ENCODE data around the gene GPRASP1. TPM values are rescaled to one million over a fixed set of nuclear protein-coding genes. Genes with fewer than 3 reads are reported as not detected.
"Not testable (repeated sequence)": the region's sequence is repeated elsewhere in the genome, so short reads cannot be mapped to it uniquely, and the experiment has no call there.

Gene GPRASP1, protein sequence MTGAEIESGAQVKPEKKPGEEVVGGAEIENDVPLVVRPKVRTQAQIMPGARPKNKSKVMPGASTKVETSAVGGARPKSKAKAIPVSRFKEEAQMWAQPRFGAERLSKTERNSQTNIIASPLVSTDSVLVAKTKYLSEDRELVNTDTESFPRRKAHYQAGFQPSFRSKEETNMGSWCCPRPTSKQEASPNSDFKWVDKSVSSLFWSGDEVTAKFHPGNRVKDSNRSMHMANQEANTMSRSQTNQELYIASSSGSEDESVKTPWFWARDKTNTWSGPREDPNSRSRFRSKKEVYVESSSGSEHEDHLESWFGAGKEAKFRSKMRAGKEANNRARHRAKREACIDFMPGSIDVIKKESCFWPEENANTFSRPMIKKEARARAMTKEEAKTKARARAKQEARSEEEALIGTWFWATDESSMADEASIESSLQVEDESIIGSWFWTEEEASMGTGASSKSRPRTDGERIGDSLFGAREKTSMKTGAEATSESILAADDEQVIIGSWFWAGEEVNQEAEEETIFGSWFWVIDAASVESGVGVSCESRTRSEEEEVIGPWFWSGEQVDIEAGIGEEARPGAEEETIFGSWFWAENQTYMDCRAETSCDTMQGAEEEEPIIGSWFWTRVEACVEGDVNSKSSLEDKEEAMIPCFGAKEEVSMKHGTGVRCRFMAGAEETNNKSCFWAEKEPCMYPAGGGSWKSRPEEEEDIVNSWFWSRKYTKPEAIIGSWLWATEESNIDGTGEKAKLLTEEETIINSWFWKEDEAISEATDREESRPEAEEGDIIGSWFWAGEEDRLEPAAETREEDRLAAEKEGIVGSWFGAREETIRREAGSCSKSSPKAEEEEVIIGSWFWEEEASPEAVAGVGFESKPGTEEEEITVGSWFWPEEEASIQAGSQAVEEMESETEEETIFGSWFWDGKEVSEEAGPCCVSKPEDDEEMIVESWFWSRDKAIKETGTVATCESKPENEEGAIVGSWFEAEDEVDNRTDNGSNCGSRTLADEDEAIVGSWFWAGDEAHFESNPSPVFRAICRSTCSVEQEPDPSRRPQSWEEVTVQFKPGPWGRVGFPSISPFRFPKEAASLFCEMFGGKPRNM (N-terminal part only)
- 1 to 10 TPM in 1 of 2 experiments, under 1 TPM in 1; 0.97 to 1.3 TPM for total RNA-seq

DNA sequence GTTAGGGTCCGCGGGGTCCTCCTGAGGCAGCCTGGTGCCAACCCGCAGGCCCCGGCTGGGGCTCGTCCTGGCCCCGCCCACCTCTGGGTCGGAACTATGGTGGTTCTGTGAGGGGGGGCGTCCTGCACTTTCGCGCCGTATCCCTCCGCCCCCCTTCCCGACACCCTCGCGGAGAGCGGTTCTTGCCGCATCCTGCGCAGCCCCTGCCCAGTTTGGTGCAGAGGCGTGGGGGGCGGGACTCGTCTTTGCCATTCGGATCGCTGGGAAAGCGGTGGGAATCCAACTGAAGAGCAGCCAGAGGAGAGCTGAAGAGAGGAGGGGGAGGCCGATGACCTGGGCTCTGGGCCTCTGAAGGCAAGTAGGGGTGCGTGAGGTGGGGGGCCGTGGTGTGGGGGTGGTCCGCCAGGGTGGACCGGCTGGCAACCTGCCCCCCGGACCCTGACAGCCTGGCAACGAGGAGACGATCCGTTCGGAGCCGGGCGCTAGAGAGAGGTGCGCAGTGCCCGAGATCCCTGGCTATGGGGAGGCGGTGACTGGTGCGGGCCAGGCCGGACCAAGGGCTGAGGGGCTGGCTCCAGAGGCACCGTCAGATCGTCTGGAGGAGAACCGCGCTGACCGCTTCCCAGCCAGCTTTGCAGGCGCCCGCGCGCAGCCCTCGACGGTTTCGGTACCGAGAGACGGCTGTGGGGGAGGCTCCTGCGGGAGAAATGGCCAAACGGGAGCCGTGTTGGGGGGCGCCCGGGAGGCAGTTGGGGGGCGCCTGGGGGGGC, at the start of gene GPRASP1:
Gene GPRASP1, plus strand, starts transcription at position 242 of the 770 bp plus-strand sequence. CDS start 2,431 bp downstream, outside the sequence.
- CTCF ChIA-PET = no interaction called here

GRCh38 chrX:102604327-102604726, 47.0 kb upstream of the GPRASP1 start:
- ChIA-PET CTCF (no interaction called here), POLR2A (no interaction called here)

More for the DNA sequence above, at the start of gene GPRASP1:
- POLR2A ChIA-PET = interaction anchor here (0.6 kb wide), 1 partner anchor 97 kb away, joined by 5 read pairs; no protein-coding TSS in a partner anchor

GRCh38 chrX:102606115-102606514, 45.2 kb upstream of the GPRASP1 start:
- ChIA-PET CTCF (no interaction called here), POLR2A (no interaction called here)

- ChIA-PET POLR2A (no interaction called here), CTCF (no interaction called here)
Observed at GRCh38 chrX:102610905-102611304, 40.4 kb upstream of the GPRASP1 start.

DNA sequence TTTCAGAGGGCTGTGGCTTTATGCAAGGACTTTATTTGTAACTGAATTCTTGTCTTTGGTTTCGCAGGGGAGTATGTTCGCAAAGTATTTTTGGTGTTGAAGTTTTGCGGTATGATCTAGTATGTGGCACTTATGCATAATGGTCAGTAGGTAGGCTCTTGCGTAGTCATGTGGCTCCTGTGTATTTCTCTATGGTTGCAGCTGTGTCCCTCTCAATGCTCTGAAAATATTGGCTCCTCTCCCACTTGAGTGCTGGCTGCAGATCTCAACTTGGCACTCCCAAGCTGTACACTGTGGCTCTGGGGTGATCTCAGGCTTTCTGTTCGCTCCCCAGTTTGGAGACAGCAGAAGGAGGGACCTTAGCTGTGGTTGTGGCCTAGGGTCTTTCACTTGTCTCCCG, 27.2 kb upstream of the GPRASP1 start:
- POLR2A ChIA-PET = no interaction called here
- CTCF ChIA-PET = no interaction called here

DNA sequence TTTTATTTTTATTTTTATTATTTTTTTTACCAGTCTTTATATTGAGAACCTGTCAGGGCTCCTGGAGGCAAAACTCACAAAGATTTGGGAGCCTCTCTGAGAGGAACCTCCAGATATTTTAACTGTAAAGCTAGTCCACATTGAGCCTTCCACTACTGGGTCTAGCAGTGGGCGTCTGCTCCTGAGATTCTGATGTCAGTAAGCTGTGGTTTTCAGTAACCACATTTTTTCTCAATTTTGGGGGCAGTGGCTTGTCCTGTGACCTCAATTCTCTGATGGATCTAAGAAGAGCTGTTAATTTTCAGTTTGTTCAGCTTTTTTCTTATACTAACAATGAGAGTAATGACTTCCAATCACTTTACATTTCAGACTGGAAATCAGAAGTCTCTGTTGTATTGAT, 23.6 kb upstream of the GPRASP1 start:
- CTCF ChIA-PET = no interaction called here
- POLR2A ChIA-PET = no interaction called here

- ChIA-PET CTCF (no interaction called here), POLR2A (no interaction called here)
Observed at GRCh38 chrX:102637561-102637960, 13.7 kb upstream of the GPRASP1 start.

GRCh38 chrX:102650903-102651241, 411 bp upstream of the GPRASP1 start:
- CTCF ChIA-PET = no interaction called here

GRCh38 chrX:102652031-102652688, 877 bp downstream of the GPRASP1 start:
- CTCF ChIA-PET = no interaction called here

More at GRCh38 chrX:102650903-102651241, 411 bp upstream of the GPRASP1 start:
- POLR2A ChIA-PET = interaction anchor here (0.6 kb wide), 1 partner anchor 97 kb away, joined by 5 read pairs; no protein-coding TSS in a partner anchor

DNA sequence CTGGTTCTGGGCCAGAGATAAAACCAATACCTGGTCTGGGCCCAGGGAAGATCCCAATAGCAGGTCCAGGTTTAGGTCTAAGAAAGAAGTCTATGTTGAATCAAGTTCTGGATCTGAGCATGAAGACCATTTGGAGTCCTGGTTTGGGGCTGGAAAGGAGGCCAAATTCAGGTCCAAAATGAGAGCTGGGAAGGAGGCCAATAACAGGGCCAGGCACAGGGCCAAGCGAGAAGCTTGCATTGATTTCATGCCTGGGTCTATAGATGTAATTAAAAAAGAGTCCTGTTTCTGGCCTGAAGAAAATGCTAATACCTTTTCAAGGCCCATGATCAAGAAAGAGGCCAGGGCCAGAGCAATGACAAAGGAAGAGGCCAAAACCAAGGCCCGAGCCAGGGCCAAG, 3.4 kb downstream of the GPRASP1 start:
- POLR2A ChIA-PET = no interaction called here
- CTCF ChIA-PET = no interaction called here

More at GRCh38 chrX:102652031-102652688, 877 bp downstream of the GPRASP1 start:
- POLR2A ChIA-PET = no interaction called here

DNA sequence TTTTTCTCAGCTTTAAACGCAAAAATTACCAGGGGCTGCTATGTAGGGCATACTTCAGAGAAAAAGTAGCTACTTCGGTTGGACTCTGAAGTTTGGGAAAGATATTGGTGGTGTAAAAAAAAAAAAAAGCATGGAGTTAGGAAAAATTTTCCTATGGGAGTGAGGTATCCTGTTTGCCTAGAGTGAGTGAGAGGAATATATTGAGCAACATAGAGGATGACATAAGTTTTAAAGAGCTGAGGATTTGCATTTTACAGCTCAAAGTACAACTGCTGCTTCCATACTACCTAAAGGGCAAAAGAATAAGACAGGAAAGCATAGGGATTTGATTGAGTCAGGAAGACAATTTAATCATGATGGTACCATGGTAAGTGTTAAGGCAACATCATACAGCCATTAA, 7.3 kb downstream of the GPRASP1 start:
- POLR2A ChIA-PET = no interaction called here
- CTCF ChIA-PET = no interaction called here

- ChIA-PET POLR2A (no interaction called here), CTCF (interaction anchor here (1.3 kb wide), 1 partner anchor 61 kb away, joined by 5 read pairs; the partner anchor contains the start of gene ARMCX5)
Observed at GRCh38 chrX:102659790-102660757, 8.8 kb downstream of the GPRASP1 start.

DNA sequence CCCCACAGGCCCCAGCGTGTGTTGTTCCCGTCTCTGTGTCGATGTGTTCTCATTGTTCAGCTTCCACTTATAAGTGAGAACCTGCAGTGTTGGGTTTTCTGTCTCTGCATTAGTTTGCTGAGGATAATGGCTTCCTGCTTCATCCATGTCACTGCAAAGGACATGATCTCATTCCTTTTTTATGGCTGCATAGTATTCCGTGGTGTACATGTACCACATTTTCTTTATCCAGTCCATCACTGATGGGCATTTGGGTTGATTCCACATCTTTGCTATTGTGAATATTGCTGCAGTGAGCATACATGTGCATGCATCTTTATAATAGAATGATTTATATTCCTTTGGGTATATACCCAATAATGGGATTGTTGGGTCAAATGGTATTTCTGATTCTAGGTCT, 12.5 kb downstream of the GPRASP1 start:
- POLR2A ChIA-PET, CTCF ChIA-PET: not testable (repeated sequence)

- POLR2A ChIA-PET, CTCF ChIA-PET: not testable (repeated sequence)
Observed at GRCh38 chrX:102667034-102667433, 15.8 kb downstream of the GPRASP1 start.

DNA sequence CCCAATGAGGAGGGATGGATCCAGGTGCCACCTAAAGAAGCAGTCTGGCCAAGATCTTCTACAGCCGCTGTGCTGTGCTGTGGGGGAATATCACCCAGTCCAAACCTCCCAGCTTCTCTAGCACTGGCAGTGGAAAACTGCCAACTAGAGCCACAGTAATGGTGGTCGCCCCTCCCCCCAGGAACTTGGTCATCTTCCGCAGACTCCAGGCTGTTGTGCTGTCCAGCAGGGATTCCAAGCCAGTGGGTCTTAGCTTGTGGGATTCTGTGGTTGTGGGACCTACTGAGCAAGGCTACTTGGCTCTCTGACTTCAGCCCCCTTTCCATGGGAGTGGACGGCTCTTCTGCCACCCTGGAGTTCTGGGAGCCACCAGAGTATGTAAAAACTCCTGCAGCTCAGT, 18.2 kb downstream of the GPRASP1 start:
- ChIA-PET POLR2A (no interaction called here), CTCF (no interaction called here)

DNA sequence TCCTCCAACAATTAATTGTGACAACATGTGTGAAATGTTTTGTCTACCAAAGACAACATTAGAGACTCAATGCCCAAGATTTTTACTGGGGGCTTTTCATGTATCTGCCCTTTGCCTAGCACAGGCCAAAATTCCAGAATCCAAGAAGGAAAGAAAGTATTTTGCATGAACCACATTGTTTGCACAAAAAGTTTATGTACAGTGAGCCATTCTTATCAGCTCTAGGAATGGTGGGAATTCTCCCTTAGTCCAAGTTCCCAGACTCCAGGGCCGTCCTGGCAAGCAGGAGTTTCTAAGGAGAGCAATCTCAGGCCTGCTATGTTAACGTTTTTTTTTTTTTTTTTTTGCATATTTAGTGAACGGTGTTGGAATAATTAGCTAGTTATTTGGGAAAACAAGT, 21.6 kb downstream of the GPRASP1 start:
- ChIA-PET CTCF (no interaction called here), POLR2A (interaction anchor here (0.6 kb wide), 1 partner anchor 74 kb away, joined by 6 read pairs; no protein-coding TSS in a partner anchor)

DNA sequence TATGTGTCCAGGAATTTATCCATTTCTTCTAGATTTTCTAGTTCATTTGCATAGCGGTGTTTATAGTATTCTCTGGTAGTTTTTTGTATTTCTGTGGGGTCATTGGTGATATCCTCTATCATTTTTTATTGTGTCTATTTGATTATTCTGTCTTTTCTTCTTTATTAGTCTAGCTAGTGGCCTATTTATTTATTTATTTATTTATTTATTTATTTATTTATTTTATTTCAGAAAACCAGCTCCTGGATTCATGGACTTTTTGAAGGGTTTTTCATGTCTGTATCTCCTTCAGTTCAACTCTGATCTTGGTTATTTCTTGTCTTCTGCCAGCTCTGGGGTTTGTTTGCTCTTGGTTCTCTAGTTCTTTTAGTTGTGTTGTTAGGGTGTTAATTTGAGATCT, 26.2 kb downstream of the GPRASP1 start:
- CTCF ChIA-PET, POLR2A ChIA-PET: not testable (repeated sequence)

Data from activated CD8-positive, alpha-beta memory T cell treated with anti-CD3 and anti-CD28 coated beads for 36 hours (primary cell).